Smooth muscle cell (in vitro differentiated cells): Measurements from ENCODE around the gene BCL2A1. TPM values are rescaled to one million over a fixed set of nuclear protein-coding genes. Genes with fewer than 3 reads are reported as not detected.
A peak's percentile ranks its signal among the peaks of the same experiment; 100 is the strongest.

Experiments used
- DNase-seq: peaks from one replicate; lab custom pipeline; 2025; ENCODE audit not compliant: unreplicated experiment; lab: John Stamatoyannopoulos, UW
- H2AFZ ChIP-seq: fragments of 200-600 bp; sonication (generic); 2 replicates; pipeline ENCODE4 v1.6.0; 2016; ENCODE audit warnings: antibody characterized with exemption, low read depth, mild to moderate bottlenecking
- H3F3A ChIP-seq: fragments of 200-600 bp; sonication (generic); 2 replicates; pipeline ENCODE4 v1.6.0; 2017; ENCODE audit warnings: antibody characterized with exemption, low read depth
- H3K27ac ChIP-seq: fragments of 200-600 bp; sonication (generic); 2 replicates; pipeline ENCODE4 v1.5.1; 2016; ENCODE audit warnings: low read depth, mild to moderate bottlenecking
- H3K27me3 ChIP-seq: fragments of 200-600 bp; sonication (generic); 2 replicates; pipeline ENCODE4 v1.6.1; 2016; ENCODE audit warnings: low read depth, mild to moderate bottlenecking
- H3K36me3 ChIP-seq: fragments of 200-600 bp; sonication (generic); 2 replicates; pipeline ENCODE4 v1.5.1; 2016; ENCODE audit warnings: low read depth
- H3K4me1 ChIP-seq: fragments of 200-600 bp; sonication (generic); 2 replicates; pipeline ENCODE4 v1.5.1; 2016; ENCODE audit warnings: low read depth
- H3K4me2 ChIP-seq: fragments of 200-600 bp; sonication (generic); 2 replicates; pipeline ENCODE4 v1.6.0; 2016; ENCODE audit warnings: mild to moderate bottlenecking
- H3K4me3 ChIP-seq: fragments of 200-600 bp; sonication (generic); 2 replicates; pipeline ENCODE4 v1.5.1; 2016; ENCODE audit warnings: mild to moderate bottlenecking
- H3K79me2 ChIP-seq: fragments of 200-600 bp; sonication (generic); 2 replicates; pipeline ENCODE4 v1.6.0; 2016; ENCODE audit warnings: low read depth, mild to moderate bottlenecking
- H3K9ac ChIP-seq: fragments of 200-600 bp; sonication (generic); 2 replicates; pipeline ENCODE4 v1.6.0; 2016; ENCODE audit warnings: low read depth
- H3K9me3 ChIP-seq: fragments of 200-600 bp; sonication (generic); replicated peaks from 2 replicates; pipeline ENCODE4 v1.5.1; 2016; ENCODE audit warnings: low read depth
- H4K20me1 ChIP-seq: fragments of 200-600 bp; sonication (generic); 2 replicates; pipeline ENCODE4 v1.6.0; 2016; ENCODE audit warnings: low read depth
- WGBS: methylation state at CpG from one replicate; pipeline ENCODE4 v1.1.7; 2016; ENCODE audit warnings: low lambda C conversion rate; 5-methylcytosine and 5-hydroxymethylcytosine counted together
- polyA plus RNA-seq: library from polyadenylated mRNA; unstranded; fragments of >200 nt; fragmentation: Nextera tagmentation; extraction: Ambion mirVana; gene quantifications from 2 replicates; pipeline ENCODE4 v1.2.1, GENCODE V29; 2016
- total RNA-seq: library from RNA; depleted of rRNA; stranded (reverse); fragments of >200 nt; gene quantifications from 2 replicates; pipeline ENCODE4 v1.2.3, GENCODE V29; 2014
- TF ChIP-seq, protein P1 (sequence below): fragments of 200-600 bp; sonication (generic); IDR thresholded peaks from 2 replicates; pipeline ENCODE4 v1.5.1; 2017; ENCODE audit warnings: borderline replicate concordance, mild to moderate bottlenecking, antibody characterized with exemption; ENCODE audit not compliant: insufficient read depth, poor library complexity, severe bottlenecking

BCL2A1 gene
- total and polyA plus RNA-seq, 2 experiments from 2014 or later, result 13.4 to 18.2 TPM

DNA sequence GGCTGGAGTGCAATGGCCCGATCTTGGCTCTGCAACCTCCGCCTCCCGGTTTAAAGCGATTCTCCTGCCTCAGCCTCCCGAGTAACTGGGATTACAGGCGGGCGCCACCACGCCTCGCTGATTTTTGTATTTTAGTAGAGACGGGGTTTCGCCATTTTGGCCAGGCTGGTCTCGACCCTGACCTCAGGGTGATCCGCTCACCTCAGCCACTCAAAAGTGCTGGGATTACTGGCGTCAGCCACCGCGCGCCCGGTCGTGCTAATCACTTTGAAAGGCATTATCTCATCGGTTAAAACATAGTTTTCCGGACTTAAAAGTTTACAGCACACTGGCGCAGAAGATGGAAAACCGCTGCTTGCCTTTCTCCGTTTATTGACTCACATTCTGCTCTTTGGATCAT, 46.6 kb downstream of the BCL2A1 start:
- WGBS, result 89% methylated on average over 24 of the region's 24 CpGs
- peak overlapping the region; percentile 86 for H2AFZ ChIP-seq
- H3K9me3 ChIP-seq, result no peaks in the 10 kb centered on the region
- no peaks in the 10 kb centered on the region for H3K27me3 ChIP-seq
- H3F3A ChIP-seq, result peaks cover 15% of the 10 kb centered on the region
- peaks cover 7% of the 10 kb centered on the region for H4K20me1 ChIP-seq
- peak overlapping the region; percentile 85 for H3K9ac ChIP-seq
- DNase-seq, result no peak
- peak overlapping the region; percentile 82 for H3K4me3 ChIP-seq
- H3K4me1 ChIP-seq, result peaks cover 30% of the 10 kb centered on the region
- peak overlapping the region; percentile 95 for H3K27ac ChIP-seq
- no peaks in the 10 kb centered on the region for H3K36me3 ChIP-seq
- peaks cover 42% of the 10 kb centered on the region for H3K79me2 ChIP-seq
- H3K4me2 ChIP-seq, result peak overlapping the region; percentile 93
- TF ChIP-seq, protein P1, sequence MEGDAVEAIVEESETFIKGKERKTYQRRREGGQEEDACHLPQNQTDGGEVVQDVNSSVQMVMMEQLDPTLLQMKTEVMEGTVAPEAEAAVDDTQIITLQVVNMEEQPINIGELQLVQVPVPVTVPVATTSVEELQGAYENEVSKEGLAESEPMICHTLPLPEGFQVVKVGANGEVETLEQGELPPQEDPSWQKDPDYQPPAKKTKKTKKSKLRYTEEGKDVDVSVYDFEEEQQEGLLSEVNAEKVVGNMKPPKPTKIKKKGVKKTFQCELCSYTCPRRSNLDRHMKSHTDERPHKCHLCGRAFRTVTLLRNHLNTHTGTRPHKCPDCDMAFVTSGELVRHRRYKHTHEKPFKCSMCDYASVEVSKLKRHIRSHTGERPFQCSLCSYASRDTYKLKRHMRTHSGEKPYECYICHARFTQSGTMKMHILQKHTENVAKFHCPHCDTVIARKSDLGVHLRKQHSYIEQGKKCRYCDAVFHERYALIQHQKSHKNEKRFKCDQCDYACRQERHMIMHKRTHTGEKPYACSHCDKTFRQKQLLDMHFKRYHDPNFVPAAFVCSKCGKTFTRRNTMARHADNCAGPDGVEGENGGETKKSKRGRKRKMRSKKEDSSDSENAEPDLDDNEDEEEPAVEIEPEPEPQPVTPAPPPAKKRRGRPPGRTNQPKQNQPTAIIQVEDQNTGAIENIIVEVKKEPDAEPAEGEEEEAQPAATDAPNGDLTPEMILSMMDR, result no peak

DNA sequence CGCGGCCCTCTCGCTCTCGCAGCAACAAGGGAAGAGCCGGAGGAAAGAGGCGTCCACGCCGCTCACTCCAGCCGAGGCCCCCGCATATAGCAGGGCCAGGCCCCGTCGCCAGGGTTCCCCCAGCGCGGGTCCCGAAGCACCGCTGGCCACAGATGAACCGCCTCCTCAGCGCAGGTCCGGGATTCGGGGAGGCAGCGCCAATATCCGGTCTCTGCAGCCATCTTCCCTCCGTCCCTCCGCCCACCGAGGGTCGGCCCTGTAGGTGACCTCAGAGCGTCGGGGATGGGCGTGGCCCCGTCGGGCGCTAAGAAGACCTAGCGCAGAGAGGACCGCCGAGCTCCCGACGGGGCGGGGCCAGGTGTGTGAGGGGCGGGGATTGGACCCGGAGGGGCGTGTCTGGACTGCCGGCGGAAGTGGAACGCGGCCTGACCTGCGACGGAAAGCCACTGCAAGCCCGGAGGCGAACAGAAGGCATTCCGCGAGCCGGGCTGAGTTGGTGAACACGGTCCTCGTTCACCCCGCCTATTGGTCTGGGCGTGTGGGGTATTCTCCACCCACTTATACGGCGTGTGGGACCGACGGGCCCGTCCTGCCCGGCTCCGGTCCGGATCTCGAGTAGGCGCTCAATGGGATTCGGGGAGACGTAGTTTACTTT, 47.4 kb downstream of the BCL2A1 start:
- H3K9ac ChIP-seq, result peak overlapping the region; percentile 87
- peak overlapping the region; percentile 93 for H3K4me2 ChIP-seq
- H3K27me3 ChIP-seq, result no peaks in the 10 kb centered on the region
- TF ChIP-seq, protein P1, result no peak
- H3F3A ChIP-seq, result peaks cover 18% of the 10 kb centered on the region
- H4K20me1 ChIP-seq, result peaks cover 7% of the 10 kb centered on the region
- peak; percentile 83 for DNase-seq
- no peaks in the 10 kb centered on the region for H3K9me3 ChIP-seq
- H2AFZ ChIP-seq, result peak overlapping the region; percentile 86
- peak overlapping the region; percentile 95 for H3K27ac ChIP-seq
- peaks cover 42% of the 10 kb centered on the region for H3K79me2 ChIP-seq
- H3K4me1 ChIP-seq, result peaks cover 35% of the 10 kb centered on the region
- under 1% methylated on average over 53 of the region's 68 CpGs for WGBS
- peak overlapping the region; percentile 82 for H3K4me3 ChIP-seq
- no peaks in the 10 kb centered on the region for H3K36me3 ChIP-seq

DNA sequence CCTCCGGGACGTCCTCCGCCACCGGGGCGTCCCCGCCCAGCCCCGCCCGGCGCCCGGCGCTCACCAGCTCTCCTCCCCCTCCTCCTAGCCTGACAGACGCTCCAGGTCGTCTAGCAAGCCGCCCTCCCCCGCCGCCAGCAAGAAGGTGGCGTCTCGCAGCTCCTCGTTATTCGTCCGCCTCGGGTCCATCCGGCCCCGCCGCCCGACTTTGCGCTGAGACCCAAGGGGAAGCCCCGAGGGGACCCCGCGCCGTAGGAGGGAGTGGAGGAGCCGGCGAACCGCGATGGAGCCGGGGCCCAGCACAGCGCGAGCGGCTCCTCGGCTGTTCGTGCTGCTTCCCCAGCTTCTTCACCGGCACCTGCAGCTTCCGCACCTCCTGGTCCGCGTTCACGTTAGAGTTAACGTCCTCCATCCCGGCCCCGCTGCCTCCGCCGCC, 47.9 kb downstream of the BCL2A1 start:
- Histone ChIP-seq H3K9ac (peak overlapping the region; percentile 87), H3K4me3 (peak overlapping the region; percentile 82), H2AFZ (no peak overlapping the region), H3K4me1 (peaks cover 40% of the 10 kb centered on the region), H3K4me2 (peak overlapping the region; percentile 93), H3K27me3 (no peaks in the 10 kb centered on the region), H4K20me1 (peaks cover 7% of the 10 kb centered on the region), H3K27ac (peak overlapping the region; percentile 95), H3K9me3 (no peaks in the 10 kb centered on the region), H3K79me2 (peaks cover 42% of the 10 kb centered on the region), H3F3A (peaks cover 24% of the 10 kb centered on the region), H3K36me3 (no peaks in the 10 kb centered on the region)
- TF ChIP-seq, protein P1, result no peak
- WGBS, result 0% methylated on average over 15 of the region's 51 CpGs
- DNase-seq, result peak; percentile 53

- TF ChIP-seq, protein P1, result no peak
- Histone ChIP-seq H3K4me2 (peak overlapping the region; percentile 93), H3K27me3 (no peaks in the 10 kb centered on the region), H3K9ac (peak overlapping the region; percentile 87), H4K20me1 (peaks cover 7% of the 10 kb centered on the region), H3K9me3 (no peaks in the 10 kb centered on the region), H3K79me2 (peaks cover 42% of the 10 kb centered on the region), H3F3A (peaks cover 29% of the 10 kb centered on the region), H2AFZ (no peak overlapping the region), H3K4me1 (peaks cover 45% of the 10 kb centered on the region), H3K27ac (peak overlapping the region; percentile 95), H3K4me3 (peak overlapping the region; percentile 82), H3K36me3 (no peaks in the 10 kb centered on the region)
- no peak for DNase-seq
- WGBS, result under 1% methylated on average over 15 of the region's 17 CpGs
These were observed 48.4 kb downstream of the BCL2A1 start for GRCh38 chr15:79922512-79923078.
